GM21367 (cell line): ENCODE data around the gene GLB1L2.

Experiments
- ATAC-seq: cut with Tn5 transposase; IDR thresholded peaks from one replicate; pipeline ENCODE4 v1.9.1; 2021; ENCODE audit not compliant: unreplicated experiment

GLB1L2 gene

DNA sequence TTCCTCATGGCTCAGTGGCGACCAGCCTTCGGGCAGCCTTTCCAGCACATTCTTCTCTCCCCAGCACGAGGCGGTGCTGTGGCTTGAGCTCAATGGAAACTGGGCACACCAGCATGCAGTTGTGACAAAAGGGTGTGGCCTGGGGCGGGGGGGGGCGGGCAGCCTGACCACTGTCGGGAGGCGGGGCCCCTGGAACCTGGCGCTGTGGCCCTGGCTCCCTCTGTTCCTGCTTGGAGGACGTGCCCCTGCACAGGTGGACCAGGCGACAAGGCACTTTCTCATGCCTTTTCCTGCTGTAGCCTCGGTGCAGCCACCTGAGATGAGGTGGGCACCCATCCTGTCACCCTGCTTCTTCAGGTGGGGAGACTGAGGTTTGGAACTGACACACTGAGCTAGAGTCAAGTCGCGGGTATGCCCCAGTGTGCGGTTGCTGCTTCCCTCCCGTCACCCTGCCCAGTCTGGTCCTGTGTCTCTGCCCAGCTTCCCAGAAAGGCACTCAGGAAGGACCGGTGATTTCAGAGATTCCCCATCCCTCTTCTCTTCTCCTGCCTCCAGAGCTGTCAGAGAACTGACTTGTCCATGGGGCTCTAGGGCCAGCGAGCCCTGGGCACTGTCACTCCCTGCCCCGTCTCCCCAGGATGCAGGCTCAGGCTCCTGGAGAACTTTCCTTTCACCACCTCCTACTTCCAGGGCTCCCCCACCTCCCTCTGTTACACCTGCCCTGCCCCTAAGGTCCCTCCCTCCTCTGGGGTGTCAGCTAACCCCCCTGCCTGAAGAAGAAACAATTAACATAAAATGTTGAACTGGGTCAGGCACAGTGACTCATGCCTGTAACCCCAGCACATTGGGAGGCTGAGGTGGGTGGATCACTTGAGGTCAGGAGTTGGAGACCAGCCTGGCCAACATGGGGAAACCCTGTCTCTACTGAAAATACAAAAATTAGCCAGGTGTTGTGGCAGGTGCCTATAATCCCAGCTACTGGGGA, 70.3 kb downstream of the GLB1L2 start:
- ATAC-seq: no peak

DNA sequence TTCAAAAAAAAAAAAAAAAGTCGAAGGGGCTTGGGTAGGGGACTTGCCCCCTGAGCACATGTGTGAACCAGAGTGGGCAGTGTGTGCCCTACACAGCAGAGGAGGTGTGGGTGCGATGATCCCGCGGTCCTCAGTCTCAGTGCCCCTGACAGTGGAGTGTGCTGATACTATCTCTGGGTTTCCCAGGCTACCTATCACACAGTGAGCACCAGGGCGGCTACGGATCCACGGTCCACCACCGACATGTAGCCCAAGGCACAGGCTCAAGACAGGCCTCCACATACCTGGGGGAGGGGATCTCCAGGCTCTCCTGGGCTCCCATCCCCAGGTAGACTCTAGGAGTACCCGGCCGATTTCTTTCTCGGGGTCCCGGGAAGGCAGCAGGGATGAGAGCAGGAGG, 71.1 kb downstream of the GLB1L2 start:
- no peak for ATAC-seq

DNA sequence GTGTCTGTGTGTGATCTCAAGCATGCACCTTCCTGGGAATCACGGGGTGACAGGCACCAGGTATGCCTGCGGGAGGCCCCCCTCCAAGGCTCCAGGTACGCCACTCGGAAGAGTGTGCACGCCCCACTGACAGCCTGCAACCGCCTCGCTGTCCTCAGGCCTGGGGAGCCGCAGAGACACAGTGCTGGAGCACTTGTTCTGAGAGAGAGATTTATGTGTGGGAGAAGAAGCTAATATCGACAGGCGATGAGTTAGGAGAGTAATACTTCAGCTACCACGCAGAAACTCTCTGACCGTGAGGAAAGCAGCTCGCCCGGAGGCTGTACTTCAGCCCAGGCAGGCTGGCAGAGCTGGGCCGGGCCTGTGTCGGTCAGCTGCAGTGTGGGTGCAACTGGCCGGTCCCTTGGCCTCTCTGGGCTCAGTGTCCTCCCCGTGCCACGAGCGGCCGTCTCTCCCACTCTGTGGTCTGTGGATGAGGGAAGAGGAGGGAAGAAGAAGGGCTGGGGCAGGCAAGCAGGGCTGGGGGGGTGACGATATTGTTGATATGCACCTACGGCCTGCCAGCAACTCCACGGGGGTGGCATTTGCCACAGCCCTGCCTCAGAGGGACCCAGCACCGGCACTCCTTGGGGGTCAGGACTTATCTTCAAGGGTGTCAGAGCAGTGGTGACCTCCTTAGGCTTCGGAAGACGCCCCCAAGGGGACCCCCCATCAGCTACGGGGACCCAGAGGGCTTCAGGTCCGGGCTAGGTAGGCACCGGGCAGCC, 73.0 kb downstream of the GLB1L2 start:
- ATAC-seq: no peak

DNA sequence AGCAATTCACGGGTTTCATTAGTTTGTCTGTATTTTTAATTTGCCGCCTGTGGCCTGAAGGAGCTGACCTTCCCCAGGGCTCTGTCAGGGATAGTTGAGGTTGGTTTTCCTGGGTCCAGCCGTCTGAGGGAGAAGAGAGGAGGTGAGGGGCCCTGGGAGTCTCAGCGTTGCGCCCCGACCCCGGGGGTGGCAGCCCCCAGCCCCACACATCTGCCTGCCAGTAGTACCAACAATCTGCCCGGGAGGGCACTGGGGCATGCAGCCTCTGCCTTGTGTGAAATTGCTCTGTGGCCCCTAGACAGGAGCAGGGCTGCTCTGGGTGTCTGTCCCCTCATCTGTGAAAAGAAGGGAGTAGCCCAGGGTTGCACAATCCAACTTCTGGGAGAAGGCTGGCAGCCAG, 73.6 kb downstream of the GLB1L2 start:
- no peak for ATAC-seq

DNA sequence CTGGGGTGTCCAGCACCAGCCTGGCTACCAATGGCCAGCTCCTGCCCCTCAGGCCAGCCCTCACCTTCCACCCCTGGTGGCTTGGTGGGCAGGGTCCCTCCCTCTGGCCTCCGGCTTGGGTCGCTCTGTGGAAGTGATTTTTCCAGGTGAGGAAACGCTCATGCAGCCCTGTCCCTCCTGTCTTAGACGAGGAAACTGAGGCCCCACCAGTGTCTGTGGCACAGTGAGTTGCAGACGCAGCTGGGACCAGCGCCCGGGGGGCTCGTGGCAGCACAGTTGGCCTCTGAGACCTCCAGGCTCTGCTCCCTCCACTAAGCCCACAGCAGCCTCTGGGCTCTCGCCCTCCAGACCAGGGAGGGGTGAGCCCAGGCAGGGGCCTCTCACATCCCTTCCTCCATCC, 74.1 kb downstream of the GLB1L2 start:
- ATAC-seq: no peak

DNA sequence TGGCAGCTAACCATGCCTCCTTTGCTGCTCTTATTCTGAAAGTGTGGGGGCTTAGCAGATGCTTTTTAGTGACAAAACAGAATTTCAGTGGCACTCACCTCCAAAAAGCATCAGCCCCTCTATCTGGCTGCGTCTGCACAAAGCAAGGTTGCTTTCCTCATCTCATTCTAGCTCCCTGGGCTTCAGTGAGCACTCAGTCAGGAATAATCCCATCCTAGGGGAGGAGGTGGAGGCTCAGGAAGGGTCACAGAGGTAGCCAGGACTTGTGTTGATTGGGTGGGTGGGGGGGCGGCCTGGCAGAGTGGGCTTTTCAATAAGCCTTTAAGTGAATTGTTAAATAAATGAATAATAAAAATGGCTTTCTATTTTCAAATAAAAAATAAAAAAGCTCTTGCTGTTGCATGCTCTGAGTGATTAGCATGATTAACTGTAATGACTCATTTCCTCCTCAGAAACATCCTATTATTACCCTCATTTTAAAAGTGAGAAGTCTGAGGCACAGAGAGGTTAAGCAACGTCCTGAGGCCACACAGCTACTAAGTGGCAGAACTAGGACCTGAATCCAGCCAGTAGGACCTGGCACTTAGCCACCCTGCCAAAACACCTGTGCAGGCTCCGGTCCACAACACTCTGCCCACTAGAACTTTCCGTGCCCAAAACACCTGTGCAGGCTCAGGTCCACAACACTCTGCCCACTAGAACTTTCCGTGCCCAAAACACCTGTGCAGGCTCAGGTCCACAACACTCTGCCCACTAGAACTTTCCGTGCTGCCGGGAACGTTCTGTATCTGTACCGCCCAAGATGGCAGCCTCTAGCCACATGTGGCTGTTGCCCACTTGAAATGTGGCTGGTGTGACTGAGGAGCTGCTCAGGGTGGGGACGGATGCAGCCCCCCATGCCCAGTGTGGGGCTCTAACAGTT, 74.7 kb downstream of the GLB1L2 start:
- no peak for ATAC-seq

DNA sequence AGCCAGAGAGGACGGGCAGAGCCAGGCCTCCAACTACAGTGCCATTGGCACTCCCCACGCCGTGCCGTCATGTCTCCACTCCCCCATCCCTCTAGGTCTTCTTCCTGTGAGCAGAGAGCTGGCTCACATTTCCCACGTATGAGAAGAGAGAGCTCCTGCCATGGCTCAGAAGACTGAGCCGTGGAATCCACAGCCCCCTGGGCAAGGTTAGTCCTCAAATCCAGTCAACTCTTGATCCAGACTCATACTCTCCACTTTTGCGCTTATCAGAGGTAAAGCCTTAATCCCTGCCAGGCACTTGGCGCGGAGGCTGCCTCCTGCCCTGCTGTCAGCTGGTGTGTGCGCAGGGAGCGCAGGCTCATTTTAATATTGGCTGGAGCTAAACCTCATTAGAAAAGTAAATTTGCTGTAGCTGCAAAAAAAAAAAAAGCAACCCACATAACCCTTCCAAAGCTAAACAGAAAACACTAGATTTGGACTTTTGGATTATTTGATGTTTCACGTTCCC, 75.6 kb downstream of the GLB1L2 start:
- no peak for ATAC-seq

DNA sequence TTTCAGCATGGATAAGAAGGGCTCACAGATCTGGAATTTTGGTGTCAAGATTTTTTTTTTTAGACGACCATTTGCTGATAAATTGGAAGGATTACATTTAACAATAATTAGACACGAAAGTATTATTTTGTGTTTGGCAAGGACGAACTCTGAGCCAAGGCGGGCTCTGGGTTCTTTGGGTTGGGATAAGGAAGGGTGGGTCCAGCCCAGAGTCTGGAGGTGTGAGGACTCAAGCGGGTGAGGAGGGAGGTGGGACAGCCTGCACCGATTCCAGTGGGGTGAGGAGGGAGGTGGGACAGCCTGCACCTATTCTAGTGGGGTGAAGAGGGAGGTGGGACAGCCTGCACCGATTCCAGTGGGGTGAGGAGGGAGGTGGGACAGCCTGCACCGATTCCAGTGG, 76.1 kb downstream of the GLB1L2 start:
- no peak for ATAC-seq

DNA sequence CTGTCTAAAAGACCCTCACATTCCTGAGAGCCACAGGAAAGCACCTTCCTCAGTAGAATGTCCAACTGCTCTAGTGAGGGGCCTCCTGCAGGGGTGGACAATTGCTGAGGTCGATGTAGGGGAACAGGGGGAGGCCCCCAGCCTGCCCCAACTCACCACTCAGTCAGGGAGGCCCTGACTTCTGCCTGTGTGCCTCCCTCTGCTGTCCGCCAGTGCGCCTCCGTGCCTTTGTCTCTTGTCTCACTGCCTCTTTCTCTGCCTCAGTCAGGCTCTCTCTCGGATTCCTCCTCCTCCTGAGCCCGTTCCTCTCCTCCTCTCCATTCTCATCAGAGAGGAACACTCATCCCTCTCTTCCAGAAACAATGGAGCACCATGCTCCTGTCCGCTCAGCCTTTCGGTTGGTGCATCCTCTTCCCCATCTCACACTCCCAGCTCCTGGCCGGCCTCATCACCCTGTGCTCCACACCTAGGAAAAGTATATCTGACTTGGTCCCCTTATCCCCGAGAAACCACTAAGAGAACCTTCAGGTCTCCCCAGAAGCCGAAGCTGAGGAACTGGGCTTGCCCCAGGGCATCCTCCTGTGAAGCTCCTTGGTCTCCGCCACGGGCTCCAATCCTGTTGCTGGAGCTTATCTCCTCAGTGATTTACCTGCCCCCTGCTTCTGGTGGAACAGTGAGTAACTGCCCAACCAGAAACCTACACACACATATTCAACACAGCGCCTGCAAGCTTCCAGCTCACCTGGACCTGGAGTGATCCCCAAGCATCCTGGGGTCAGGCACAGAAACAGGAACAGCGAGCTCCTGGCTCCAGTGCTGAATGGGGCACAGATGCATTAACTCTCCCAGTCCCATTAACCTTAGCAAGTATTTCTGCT, 78.0 kb downstream of the GLB1L2 start:
- ATAC-seq: no peak

DNA sequence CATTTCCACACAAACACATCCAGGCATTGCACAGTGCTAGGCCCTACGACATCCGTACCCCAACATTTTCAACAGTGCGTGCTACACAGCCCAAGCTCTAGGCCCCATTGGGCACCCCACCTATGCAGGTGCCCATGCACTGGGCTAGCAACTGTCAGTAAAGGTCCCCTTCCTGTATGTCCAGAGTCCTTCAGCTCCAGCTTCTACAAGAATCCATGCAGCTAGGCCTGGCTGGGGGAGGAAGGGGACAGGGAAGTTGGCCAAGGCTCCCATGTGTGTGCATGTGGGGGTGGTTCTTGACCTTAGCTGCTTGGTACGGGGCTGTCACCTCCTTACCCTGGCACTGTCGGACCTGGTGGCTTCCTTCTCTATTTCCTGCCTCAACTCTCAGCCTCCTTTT, 79.0 kb downstream of the GLB1L2 start:
- no peak for ATAC-seq

DNA sequence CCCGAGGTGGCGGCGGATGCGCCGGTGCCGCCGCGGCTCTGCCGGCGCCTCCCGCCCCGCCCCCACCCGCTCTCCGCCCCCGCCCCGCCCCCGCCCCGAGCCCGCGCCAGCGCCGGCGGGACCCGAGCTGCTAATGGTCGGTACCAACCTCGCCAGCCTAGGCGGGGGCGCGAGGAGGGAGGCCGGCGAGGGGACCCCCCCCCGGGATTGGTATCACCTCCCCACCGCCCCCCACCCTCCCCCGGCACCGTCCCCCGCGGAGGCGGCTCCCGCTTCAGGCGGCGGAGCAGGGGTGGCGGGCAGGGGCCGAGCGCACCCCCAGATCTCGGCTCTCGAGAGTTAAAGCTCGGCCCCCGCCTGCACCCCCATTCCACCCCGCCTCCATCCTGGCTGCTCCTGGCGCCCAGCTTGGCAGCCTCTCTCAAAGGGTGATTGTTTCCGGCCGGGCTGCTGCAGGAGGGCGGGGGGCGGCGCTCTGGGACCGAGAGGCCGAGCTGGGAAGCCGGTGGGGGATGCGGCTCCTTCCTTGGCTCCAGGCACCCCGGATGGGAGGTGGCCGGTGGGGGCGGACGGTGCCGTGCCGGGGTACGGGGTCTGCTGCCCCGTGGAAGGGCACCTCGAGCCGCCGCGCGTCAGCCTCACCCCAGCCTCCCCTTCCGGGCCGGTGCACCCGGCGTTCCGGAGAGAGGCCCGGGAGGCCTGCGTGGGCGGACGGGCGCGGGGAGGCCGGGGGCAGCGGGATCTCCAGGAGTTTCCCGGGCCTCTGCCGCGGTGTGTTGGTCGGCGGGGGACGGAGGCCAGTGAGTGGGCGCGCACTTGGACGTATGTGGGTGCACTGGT, 80.6 kb downstream of the GLB1L2 start, which contains the start of gene B3GAT1:
Gene B3GAT1, minus strand, starts transcription at position 40 of the 840 bp plus-strand sequence. CDS start 24,583 bp downstream, outside the sequence.
- ATAC-seq: no peak

DNA sequence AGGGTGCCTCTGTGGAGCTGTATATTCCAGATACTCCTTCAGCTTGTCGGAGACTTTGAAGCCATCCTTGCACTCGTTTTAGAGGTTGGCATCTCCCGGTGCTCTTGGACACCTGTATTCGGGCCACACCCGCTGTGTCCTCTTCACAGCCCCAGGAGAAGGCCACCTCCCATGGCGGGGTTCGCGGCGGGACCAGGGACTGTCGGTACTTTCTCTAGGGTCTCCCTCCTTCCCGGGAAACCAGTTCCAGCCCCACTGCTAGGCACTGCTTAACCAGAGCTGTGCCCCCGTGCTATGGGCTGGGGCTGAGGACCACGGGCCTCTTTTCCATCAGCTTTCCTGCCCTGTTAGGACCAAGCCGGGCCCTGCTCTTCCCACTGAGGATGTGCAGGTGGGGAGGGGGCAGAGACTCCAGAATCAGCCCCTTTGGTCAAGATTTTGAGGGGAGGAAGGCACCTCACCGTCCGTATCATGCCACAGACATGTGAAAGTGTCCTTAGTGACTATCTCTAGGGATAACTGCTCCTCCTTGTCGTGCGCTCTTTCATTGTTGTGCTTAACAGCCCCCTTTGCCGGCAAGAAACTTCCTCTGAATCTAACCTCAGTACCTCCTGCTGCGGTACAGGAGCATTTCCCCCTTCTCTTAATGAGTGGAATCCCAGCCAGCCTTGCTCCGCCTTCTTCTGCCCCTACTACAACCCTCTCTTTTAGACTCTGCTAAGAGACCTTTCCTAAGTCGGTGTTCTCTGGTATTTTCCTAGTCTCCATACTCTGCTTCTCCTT, 81.4 kb downstream of the GLB1L2 start:
- no peak for ATAC-seq

DNA sequence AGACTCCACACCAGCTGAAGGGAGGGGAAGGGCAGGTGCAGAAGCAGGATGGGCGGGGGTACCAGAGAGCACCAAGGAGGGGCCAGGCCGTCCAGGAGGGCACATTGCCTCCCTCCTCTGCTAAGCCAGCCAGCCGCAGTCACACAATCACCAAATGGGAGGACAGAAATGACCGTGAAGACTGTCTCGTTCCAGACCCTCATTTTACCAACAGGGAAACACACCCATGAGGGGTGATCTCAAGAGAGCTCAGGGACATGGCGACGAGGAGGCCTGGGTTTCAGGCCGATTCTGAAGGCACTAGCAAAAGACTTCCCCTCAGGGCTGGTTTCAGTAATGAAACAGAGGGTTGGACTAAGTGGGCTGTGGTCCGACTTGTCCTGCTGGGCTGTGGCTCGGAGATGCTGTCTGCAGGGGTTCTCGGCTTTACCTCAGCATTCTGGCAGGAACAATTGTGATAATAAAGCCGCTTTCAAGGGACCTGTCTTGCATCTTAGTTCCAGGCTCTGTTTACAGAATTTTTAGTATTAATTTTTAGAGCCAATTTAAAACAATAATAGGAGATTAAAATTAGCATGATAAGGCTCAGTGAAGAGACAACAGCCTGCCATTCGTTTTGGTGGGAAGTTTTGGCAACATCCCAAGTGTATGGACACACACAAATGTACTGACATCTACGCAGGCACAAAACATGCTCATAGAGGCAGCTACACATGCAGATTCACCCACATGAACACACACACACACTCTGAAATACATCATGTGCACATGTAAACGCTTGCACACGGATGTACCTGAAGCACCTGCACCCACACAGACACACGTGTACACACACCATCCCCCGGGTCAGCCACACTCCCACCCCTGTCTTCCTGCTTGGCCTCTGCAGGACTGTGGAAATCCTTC, 82.3 kb downstream of the GLB1L2 start:
- no peak for ATAC-seq

DNA sequence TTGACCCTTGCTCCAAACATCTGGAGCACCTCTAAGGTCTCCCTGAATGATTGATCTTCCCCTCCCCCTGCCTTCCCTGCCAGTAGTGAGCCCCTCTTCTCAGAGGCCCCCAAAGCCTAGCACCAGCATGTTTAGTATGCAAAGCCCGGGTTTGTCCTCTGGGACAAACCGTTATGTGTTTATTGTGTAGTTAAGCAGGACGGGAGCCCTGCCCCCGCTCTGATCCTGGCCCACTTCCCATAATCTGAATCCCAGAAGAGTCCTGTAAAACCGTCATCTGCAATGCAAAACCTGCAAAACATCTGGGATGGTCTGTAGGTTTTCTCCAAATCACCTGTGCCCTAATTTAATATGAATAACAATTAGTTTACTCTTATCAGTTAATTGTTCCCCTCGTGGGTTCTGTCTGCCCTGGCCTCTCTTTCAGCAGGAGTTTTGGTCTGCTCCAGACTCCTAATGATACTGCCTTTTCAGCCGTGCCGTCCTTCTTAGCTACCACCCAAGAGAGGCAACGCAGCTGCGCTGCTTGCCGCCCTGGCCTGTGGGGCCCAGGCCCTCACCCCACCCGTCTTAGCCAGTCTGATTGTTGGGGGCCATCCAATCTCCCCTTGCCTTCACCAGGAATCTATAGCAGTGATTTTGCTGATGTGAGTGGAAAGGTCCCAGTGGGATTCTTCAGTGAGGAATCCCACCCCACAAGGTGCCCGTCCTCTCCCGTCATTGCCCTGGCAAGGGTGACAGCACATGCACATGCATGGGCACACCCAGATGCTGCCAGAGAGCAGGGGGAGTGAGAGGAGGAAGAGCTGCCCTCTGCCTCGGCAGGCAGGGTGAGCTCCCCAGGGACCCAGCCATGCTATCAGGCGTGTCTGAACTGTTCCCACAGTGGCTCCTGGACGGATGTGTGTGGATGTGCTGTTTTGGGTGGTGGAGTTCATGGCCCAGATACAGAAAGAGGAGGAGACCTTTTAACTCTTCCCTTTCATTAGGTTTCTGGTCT, 83.3 kb downstream of the GLB1L2 start:
- ATAC-seq: no peak

DNA sequence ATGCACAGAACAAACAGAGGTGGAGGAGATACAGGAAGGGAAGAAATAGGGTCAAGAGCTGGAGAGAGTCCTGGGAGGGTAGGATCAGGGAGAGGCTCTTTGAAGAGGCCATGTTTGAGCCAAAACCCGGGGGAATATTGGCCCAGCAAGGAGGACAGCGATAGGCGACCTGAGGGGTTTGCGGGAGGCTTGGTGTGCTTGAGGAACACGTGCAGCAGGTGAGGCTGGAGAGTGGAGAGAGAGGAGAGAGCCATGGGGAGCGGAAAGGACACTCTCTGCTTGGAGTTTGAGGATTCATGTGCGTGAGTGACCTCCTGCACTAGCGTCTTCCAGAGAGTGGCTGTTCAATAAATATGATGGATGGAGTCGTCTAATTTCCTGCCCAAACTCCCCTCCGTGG, 84.9 kb downstream of the GLB1L2 start:
- ATAC-seq: no peak
